Measurements from ENCODE around the gene UBE2D1. TPM values are rescaled to one million over a fixed set of nuclear protein-coding genes. Genes with fewer than 3 reads are reported as not detected.

The UBE2D1 gene
- total RNA-seq, 2 donors from 2014 or later = 6.8 to 17.4 TPM

- H3K4me3 ChIP-seq = peak overlapping the region; percentile 96
- ATAC-seq (ENCODE audit: insufficient number of reproducible peaks, low FRiP score, low read depth) (peak; percentile 22), DNase-seq (ENCODE audit: low spot score) (no peak)
These were observed 650 bp downstream of the UBE2D1 start for GRCh38 chr10:58335306-58336005.

DNA sequence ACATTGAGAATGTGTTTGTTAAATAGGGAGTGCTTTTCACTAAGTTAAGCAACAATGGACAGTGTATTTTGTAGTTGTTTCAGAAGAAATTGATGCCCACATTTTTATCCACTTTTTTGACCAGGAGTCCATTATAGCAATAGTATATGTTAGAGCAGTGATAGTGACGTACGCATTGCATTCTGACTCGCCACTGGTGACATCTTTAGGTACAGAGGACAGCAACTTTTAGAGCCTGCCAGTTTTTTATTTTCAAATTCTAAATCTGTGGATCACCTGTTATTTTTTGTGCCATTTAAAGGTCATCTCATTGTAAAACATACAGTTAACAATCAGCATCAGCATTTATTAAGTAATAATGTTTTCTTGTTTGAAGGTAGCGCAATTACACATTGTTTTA, 1.4 kb downstream of the UBE2D1 start:
- ATAC-seq (ENCODE audit: insufficient number of reproducible peaks, low FRiP score, low read depth) (no peak), DNase-seq (ENCODE audit: low spot score) (no peak)
- peak overlapping the region; percentile 96 for H3K4me3 ChIP-seq
- H3K9me3 ChIP-seq = no peaks in the 10 kb centered on the region
- peaks cover 14 to 20% of the 10 kb centered on the region in 2 donors for H3K4me1 ChIP-seq (ENCODE audit: control insufficient read depth in 1 of 2, low read depth in 2 of 2)
- no peak overlapping the region for H3K27ac ChIP-seq
- no peak for TF ChIP-seq CTCF (IDR thresholded peaks at IDR 0.05)
- H3K27me3 ChIP-seq (replicated peaks; ENCODE audit: insufficient read depth) = no peaks in the 10 kb centered on the region
- no peaks in the 10 kb centered on the region for H3K36me3 ChIP-seq

More at GRCh38 chr10:58335306-58336005, 650 bp downstream of the UBE2D1 start:
- peaks cover 8 to 18% of the 10 kb centered on the region in 2 donors for H3K4me1 ChIP-seq (ENCODE audit: control insufficient read depth in 1 of 2, low read depth in 2 of 2)
- H3K9me3 ChIP-seq = no peaks in the 10 kb centered on the region
- H3K27me3 ChIP-seq (replicated peaks; ENCODE audit: insufficient read depth) = no peaks in the 10 kb centered on the region
- H3K36me3 ChIP-seq = no peaks in the 10 kb centered on the region
- H3K27ac ChIP-seq = peak overlapping the region; percentile 75 to 89
- TF ChIP-seq CTCF (IDR thresholded peaks at IDR 0.05) = no peak

GRCh38 chr10:58341422-58341821, 6.6 kb downstream of the UBE2D1 start:
- H3K36me3 ChIP-seq = no peaks in the 10 kb centered on the region
- no peaks in the 10 kb centered on the region for H3K9me3 ChIP-seq
- ATAC-seq (ENCODE audit: insufficient number of reproducible peaks, low FRiP score, low read depth) (no peak), DNase-seq (ENCODE audit: low spot score) (no peak)
- no peak overlapping the region for H3K4me3 ChIP-seq
- no peaks in the 10 kb centered on the region for H3K27me3 ChIP-seq (replicated peaks; ENCODE audit: insufficient read depth)
- H3K4me1 ChIP-seq (ENCODE audit: control insufficient read depth in 1 of 2, low read depth in 2 of 2) = peaks cover 9 to 13% of the 10 kb centered on the region in 2 donors
- H3K27ac ChIP-seq = no peak overlapping the region
- TF ChIP-seq CTCF (IDR thresholded peaks at IDR 0.05) = no peak

GRCh38 chr10:58341947-58342346, 7.1 kb downstream of the UBE2D1 start:
- Histone ChIP-seq H3K4me3 (no peak overlapping the region), H3K36me3 (no peaks in the 10 kb centered on the region), H3K27me3 (replicated peaks; ENCODE audit: insufficient read depth) (no peaks in the 10 kb centered on the region), H3K9me3 (no peaks in the 10 kb centered on the region), H3K4me1 (ENCODE audit: control insufficient read depth in 1 of 2, low read depth in 2 of 2) (peaks cover 8 to 9% of the 10 kb centered on the region in 2 donors), H3K27ac (no peak overlapping the region)
- no peak for TF ChIP-seq CTCF (IDR thresholded peaks at IDR 0.05)
- DNase-seq (ENCODE audit: low spot score) (no peak), ATAC-seq (ENCODE audit: insufficient number of reproducible peaks, low FRiP score, low read depth) (no peak)

DNA sequence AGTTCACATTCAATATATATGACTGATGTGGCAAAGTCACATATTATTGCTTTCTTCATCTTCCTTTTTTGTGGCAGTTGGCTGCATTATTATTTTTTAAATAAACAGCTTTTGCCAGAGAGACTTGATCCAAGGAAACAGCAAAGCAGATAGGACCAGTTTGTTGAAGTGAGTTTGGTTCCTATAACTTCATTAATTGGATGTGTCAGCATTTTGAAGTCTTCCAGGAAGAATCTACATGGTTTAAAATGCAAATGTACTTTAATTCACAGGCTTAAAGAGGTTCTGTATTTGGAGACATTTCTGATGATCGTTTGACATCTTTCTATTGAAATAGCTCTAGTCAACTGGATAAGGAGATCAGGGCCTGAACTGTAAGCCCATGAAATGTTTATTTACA, 13.2 kb downstream of the UBE2D1 start:
- TF ChIP-seq CTCF (IDR thresholded peaks at IDR 0.05) = no peak
- DNase-seq (ENCODE audit: low spot score) = no peak
- Histone ChIP-seq H3K9me3 (no peaks in the 10 kb centered on the region), H3K4me1 (ENCODE audit: control insufficient read depth in 1 of 2, low read depth in 2 of 2) (peaks cover 10 to 12% of the 10 kb centered on the region in 2 donors), H3K27me3 (replicated peaks; ENCODE audit: insufficient read depth) (no peaks in the 10 kb centered on the region), H3K4me3 (no peak overlapping the region), H3K27ac (no peak overlapping the region), H3K36me3 (no peaks in the 10 kb centered on the region)
- ATAC-seq (ENCODE audit: insufficient number of reproducible peaks, low FRiP score, low read depth) = no peak

All from thoracic aorta (tissue), 2 donors.